ENCODE results near the gene PLEKHM3.

The PLEKHM3 gene

DNA sequence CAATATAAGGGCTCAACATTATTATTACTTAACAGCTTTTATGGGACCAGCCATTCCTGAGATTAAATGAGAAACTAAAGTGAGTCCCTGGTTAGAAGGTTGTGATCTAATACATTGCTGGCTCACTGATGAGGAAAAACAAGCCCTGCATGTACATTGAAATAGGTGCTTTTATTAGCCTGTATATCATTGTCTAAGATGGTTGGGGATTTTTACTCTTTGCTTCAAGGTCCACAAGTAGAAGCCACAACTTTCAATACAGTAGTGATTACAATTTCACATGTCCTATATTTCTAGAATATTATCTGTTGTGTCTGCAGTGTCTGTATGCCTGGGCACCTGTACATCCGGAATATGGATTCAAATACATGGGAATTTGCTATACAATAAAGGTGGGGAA is 151.5 kb downstream of the PLEKHM3 start:
- no peak for TF ChIP-seq GATA3 (IDR thresholded peaks at IDR 0.05; ENCODE audit: low read depth, low read length)
- TF ChIP-seq GATA2 (IDR thresholded peaks at IDR 0.05; ENCODE audit: low read depth, low read length) = no peak

DNA sequence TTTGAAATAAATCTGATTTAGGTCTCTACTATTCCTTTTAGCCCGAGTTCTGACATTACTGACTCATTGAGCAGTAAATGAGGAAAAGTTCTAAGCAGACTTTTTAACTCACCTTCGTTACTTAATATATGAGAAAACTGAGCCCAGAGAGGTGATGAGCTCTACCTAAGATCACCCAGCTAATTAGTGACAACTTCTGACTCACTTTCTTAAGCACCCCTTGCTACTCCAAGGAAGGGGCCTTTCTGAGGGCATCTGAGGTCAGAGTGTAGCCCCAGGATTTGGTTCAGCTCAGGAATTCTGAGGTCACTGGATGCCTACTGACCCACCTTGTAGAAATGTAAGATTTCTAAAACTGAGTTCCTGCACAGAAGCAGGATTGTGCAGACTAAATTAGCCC is 153.4 kb downstream of the PLEKHM3 start:
- no peak for TF ChIP-seq GATA2 (IDR thresholded peaks at IDR 0.05; ENCODE audit: low read depth, low read length)
- TF ChIP-seq GATA3 (IDR thresholded peaks at IDR 0.05; ENCODE audit: low read depth, low read length) = no peak

DNA sequence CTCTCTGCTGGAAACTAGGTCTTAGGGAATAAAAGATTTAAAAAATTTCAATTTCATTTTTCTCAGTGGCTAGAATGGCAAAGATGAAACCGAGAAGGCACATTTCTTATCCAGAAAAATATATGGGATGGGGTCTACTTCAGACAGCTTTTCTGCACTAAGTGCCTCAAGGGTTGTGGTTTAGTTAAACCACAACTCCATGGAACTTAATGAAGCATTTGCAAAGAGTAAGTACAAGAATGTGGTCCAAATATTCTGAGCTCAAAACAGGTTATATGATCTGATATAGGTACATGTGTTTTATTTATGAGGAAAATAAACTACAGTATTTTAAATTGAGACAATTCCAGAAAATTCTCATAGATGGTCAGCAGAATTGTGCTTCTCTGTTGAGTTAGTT is 153.8 kb downstream of the PLEKHM3 start:
- TF ChIP-seq GATA3 (IDR thresholded peaks at IDR 0.05; ENCODE audit: low read depth, low read length) (no peak), GATA2 (IDR thresholded peaks at IDR 0.05; ENCODE audit: low read depth, low read length) (no peak)

DNA sequence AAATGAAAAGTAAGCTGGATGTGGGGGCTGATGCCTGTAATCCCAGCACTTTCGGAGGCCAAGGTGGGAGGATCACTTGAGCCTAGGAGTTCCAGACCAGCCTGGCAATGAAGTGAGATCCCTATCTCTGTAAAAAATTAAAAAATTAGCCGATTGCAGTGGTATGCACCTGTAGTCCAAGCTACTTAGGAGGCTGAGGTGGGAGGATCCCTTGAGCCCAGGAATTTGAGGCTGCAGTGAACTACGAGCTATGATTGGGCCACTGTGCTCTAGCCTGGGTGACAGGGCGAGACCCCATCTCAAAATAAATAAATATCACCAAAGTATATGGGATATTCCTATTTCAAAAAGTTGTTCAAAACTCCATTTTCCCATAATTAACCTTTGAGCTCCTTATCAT is 154.5 kb downstream of the PLEKHM3 start:
- no peak for TF ChIP-seq GATA2 (IDR thresholded peaks at IDR 0.05; ENCODE audit: low read depth, low read length)
- TF ChIP-seq GATA3 (IDR thresholded peaks at IDR 0.05; ENCODE audit: low read depth, low read length) = no peak

DNA sequence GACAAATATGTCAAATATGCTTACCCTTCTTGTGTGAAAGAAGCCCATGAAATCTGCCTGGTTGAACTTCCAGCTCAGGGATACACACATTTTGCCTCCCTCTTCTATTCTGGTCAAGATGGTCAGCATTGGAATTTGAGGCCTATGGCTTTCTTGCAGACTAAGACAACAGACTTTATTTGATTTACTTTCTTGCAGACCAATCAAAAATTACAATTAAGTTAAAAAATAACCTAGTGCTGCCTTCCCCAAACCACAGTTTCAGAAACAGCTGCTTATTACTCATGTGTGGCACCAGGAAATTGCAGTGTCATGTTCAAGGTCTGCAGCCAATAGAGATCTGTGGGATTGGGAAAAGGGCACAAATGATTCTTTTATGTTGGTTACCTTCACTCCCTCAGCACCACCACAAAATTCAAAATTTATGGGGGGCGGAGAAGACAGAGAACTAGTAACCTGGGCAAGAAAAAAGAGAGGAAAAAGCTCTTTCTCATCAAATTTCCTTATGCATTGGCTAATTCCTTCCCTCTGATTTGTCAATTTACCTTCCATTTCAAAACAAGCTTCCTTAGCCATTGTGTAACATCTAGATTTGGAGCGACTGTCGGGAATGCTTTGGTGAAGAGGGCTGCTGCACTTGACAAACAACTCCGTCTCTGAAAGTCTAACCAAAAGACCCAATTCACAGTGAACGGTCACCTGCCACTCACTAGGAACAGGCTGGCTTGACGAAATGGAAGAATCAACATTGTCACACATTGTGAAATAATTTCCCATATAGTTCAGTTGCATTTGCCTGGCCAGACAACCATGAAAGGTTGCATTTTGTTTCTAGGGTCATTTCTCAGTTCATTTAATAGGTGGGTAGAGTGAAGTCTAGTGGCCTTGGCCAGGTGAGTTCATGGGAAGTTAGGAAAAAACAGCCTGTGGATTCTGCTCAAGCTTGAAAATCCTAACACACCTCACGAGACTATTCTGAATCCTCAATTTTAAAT is 155.2 kb downstream of the PLEKHM3 start:
- TF ChIP-seq GATA2 (IDR thresholded peaks at IDR 0.05; ENCODE audit: low read depth, low read length) (no peak), GATA3 (IDR thresholded peaks at IDR 0.05; ENCODE audit: low read depth, low read length) (no peak)

DNA sequence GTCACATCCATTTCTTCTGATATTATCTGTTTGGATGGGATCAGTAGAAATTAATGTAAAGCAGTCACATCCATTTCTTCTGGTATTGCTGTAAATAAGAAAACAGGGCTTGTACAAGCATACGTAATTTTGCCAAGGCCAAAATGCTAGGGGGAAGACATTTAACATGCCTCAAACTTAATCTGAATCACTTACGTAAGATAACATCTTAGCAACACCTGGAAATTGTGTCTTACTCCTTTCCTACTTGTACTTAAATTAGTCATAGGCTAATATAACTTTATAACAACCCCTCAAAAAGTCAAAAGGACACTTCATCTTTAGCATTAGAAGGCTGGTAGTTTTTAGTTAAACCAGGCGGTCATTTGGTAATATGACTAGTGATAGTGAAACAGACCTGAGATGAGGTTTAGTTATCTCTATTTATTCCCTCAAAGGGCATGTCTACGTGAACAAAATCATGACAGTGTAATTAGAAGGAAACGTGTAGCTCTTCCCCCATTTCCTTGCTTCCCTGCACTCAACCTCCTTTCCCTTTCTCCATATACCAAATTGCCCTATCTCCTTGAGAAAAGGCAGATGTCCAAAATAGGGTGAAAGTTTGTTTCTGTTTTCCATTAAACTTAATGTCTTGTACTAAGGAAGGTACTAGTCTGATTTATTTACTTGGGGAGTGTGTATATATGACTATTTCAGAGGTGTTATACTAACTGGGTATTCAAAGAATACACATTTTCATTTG is 156.3 kb downstream of the PLEKHM3 start:
- TF ChIP-seq GATA3 (IDR thresholded peaks at IDR 0.05; ENCODE audit: low read depth, low read length) (no peak), GATA2 (IDR thresholded peaks at IDR 0.05; ENCODE audit: low read depth, low read length) (no peak)

DNA sequence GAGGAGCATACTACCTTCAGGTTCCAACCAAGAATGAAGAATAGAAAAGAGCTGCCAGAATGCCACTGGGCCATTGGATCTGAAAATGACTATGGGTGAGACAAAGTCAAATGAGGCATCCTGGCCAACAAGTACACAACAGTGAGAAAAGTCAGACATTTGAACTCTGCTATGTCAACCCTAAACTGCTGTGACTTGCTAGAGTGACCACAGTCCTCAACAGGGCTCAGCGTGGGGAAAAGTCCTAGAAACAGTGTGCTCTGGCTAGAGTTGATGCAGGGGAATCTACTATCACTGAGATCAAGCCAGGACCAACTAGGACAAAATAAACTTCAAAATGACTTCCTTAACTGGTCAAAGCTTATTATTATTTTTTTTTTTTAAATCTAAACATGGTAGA is 157.4 kb downstream of the PLEKHM3 start:
- TF ChIP-seq GATA2 (IDR thresholded peaks at IDR 0.05; ENCODE audit: low read depth, low read length) (no peak), GATA3 (IDR thresholded peaks at IDR 0.05; ENCODE audit: low read depth, low read length) (no peak)

DNA sequence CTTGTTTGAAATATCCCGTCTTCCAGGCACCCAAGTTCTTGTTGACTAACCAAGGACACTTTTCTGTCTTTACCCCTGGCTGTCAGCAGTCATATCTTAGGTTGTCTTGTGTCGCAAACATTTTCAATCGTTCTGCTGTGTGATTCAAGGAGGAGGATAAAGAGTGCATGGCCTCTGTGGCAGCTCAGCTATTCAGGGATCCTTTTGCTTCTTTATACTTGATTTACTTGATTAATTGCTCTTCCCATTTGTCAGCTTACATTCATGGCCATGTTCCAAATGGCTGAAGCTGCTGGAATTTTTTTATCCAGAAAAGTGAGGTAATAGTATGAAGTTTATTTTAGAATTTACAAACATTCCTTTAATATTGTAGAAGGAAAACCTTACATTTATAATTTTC is 158.3 kb downstream of the PLEKHM3 start:
- TF ChIP-seq GATA3 (IDR thresholded peaks at IDR 0.05; ENCODE audit: low read depth, low read length) (no peak), GATA2 (IDR thresholded peaks at IDR 0.05; ENCODE audit: low read depth, low read length) (no peak)

DNA sequence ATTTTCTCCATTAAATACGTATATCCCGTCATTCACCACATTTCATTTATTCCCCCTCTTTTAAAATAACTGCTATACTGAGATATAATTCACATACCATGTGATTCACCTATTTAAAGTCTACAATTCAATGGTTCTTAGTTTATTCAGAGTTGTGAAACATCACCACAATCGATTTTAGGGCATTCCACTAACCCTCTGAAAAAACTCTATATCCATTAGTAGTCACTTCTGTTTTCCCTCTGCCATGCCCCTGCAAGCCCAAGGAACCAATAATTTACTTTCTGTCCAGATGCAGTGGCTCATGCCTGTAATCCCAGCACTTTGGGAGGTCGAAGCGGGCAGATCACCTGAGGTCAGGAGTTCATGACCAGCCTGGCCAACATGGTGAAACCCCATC is 160.1 kb downstream of the PLEKHM3 start:
- TF ChIP-seq GATA2 (IDR thresholded peaks at IDR 0.05; ENCODE audit: low read depth, low read length) (no peak), GATA3 (IDR thresholded peaks at IDR 0.05; ENCODE audit: low read depth, low read length) (no peak)

DNA sequence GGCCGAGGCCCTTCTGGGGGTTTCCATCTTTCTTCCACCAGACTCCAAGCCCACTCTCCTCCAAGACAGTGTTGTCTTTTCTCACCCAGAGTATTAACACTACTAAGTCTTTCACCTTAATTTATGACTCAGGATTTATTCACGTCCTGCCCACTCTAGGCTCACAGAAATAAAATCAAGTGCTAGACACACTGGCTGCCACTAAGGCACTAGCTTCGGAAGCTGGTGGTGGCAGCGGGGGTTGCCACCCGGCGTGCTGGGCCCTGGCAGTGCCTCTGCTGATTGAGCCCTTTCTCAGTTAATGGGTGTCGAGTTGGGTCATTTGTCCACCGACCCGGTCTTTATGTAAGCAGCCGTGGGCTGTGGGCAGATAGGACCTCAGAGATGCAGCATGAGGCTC is 162.0 kb downstream of the PLEKHM3 start:
- TF ChIP-seq GATA3 (IDR thresholded peaks at IDR 0.05; ENCODE audit: low read depth, low read length) = no peak
- no peak for TF ChIP-seq GATA2 (IDR thresholded peaks at IDR 0.05; ENCODE audit: low read depth, low read length)

DNA sequence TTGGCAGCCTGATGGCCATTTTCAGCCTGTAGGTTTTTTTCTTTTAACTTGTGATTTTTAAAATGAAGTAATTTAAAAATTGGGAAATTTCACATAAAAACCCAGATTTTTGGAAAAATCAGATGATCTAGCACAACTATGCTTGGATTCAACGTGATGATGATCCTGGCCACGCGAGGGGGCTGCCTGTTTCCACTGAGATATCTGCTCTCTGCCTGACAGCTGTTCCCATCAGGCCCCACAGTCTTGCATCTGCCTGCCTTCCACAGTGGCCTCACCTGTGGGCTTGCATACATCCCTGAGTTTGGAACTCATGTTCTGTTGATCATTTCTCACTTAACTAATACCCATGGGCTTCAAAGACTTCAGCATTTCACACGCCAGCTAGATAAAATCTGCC is 163.5 kb downstream of the PLEKHM3 start:
- TF ChIP-seq GATA2 (IDR thresholded peaks at IDR 0.05; ENCODE audit: low read depth, low read length) (no peak), GATA3 (IDR thresholded peaks at IDR 0.05; ENCODE audit: low read depth, low read length) (no peak)

DNA sequence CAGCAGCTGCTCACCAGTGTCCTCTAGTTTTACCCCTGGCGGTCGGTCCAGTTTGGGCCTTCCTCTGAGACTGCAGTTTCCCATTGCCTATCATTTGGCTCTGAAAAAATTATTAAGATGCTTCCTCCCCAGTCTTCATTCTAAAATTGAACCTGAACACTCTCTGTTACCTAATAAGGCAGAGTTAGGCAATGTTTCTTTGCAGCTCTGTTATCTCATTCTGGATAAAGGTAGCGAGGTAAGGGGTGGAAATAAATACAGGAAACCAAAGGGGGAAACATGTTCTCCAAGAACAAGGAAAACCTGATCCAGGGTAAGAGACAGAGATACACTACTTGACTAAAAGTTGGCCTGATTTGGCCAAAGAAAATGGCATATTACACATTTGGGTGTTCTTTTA is 164.6 kb downstream of the PLEKHM3 start:
- no peak for TF ChIP-seq GATA2 (IDR thresholded peaks at IDR 0.05; ENCODE audit: low read depth, low read length)
- TF ChIP-seq GATA3 (IDR thresholded peaks at IDR 0.05; ENCODE audit: low read depth, low read length) = no peak

DNA sequence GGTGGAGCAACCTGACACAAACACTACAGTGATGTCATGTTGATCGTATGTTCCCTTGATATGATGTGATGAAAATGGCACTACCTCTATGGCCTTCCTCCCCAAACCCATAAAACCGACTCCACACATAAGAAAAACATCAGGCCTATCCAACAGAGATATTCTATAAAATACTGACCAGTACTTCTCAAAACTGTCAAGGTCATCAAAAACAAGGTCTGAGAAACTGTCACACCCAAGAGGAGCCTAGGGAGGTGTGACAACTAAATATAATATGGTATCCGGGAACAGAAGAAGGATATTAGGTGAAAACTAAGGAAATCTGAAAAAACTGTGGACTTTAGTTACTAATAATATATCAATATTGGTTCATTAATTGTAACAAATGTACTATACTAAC is 169.7 kb downstream of the PLEKHM3 start:
- TF ChIP-seq GATA2 (IDR thresholded peaks at IDR 0.05; ENCODE audit: low read depth, low read length) (no peak), GATA3 (IDR thresholded peaks at IDR 0.05; ENCODE audit: low read depth, low read length) (no peak)

DNA sequence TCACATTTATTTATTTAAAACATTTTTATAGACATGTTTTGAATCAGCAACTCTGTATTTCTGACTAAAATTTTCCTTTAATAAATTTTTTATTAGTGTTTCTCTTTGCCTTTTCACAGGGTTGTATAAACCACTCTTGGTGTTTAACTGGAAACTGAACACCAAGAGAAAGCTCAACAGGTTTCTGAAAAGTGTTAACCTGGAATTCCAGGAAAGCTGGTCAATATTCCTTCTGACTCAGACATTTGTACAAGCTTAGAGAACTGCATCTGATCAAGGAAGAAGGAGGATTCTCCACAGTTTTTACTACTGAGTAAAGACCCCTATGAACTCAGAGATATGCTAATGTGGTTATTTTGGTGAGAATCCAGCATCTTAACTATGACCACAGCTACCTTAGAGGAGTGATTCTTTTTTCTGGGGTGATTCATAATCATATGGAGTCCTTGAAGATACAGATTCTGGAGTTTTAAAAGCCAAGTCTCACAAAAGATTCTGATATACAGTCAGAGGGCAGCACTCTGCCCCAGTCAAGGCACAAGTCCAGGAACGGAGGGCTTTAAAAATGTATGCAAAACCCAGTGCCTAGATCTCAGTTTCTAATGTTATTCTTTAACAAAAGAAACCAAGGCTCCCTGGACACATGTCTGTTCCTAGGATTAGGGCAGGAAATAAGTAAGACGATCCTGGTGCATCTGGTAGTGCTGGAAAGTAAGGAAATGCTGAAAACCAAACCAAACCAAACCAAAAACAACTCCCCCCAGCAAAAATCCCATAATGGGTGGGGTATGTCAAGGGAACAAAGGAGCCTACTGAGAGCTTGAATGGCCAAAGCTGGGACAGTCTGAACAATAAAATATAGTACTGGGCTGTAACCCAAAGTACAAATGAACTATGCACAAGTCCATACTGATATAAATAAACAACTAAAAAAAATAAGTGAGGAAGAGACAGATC is 170.6 kb downstream of the PLEKHM3 start:
- no peak for TF ChIP-seq GATA2 (IDR thresholded peaks at IDR 0.05; ENCODE audit: low read depth, low read length)
- TF ChIP-seq GATA3 (IDR thresholded peaks at IDR 0.05; ENCODE audit: low read depth, low read length) = no peak
